ENCODE results near the gene EIF4G3. TPM values are rescaled to one million over a fixed set of nuclear protein-coding genes. Genes with fewer than 3 reads are reported as not detected.

The EIF4G3 gene
- total RNA-seq, 4 donors from 2014 or later, result 68.9 to 110 (median 104) TPM

GRCh38 chr1:20950679-20951078 is 226.0 kb downstream of the EIF4G3 start:
- Histone ChIP-seq H3K27ac (no peak overlapping the region), H3K27me3 (no peaks in the 10 kb centered on the region), H3K9me3 (no peaks in the 10 kb centered on the region), H3K4me1 (no peaks in the 10 kb centered on the region), H3K36me3 (no peaks in the 10 kb centered on the region), H3K4me3 (replicated peaks in 1 of 3) (no peak overlapping the region)
- no peak for DNase-seq
- 92 to 94% methylated on average over 3 of the region's 3 CpGs for WGBS, 2 donors
- no peak for TF ChIP-seq CTCF (IDR thresholded peaks at IDR 0.05)
- TF ChIP-seq POLR2A (IDR thresholded peaks at IDR 0.05), result no peak
- intact Hi-C loops (cut with DNase I), result no loop called here

GRCh38 chr1:20949871-20950590 is 226.7 kb downstream of the EIF4G3 start:
- DNase-seq, result no peak
- Histone ChIP-seq H3K9me3 (no peaks in the 10 kb centered on the region), H3K27ac (no peak overlapping the region), H3K4me1 (no peaks in the 10 kb centered on the region), H3K36me3 (no peaks in the 10 kb centered on the region), H3K4me3 (replicated peaks in 1 of 3) (no peak overlapping the region), H3K27me3 (no peaks in the 10 kb centered on the region)
- WGBS, 2 donors, result 95 to 96% methylated on average over 9 of the region's 9 CpGs
- no peak for TF ChIP-seq CTCF (IDR thresholded peaks at IDR 0.05)
- TF ChIP-seq POLR2A (IDR thresholded peaks at IDR 0.05), result no peak
- intact Hi-C loops (cut with DNase I), result no loop called here

- 89 to 92% methylated on average over 6 of the region's 6 CpGs for WGBS, 2 donors
- H3K4me1 ChIP-seq, result no peaks in the 10 kb centered on the region
- no peak for DNase-seq
- no peaks in the 10 kb centered on the region for H3K9me3 ChIP-seq
- H3K27ac ChIP-seq, result no peak overlapping the region
- no peaks in the 10 kb centered on the region for H3K36me3 ChIP-seq
- no peak overlapping the region for H3K4me3 ChIP-seq (replicated peaks in 1 of 3)
- no peaks in the 10 kb centered on the region for H3K27me3 ChIP-seq
- intact Hi-C loops (cut with DNase I), result no loop called here
- TF ChIP-seq POLR2A (IDR thresholded peaks at IDR 0.05) (no peak), CTCF (IDR thresholded peaks at IDR 0.05) (no peak)
These were observed 228.6 kb downstream of the EIF4G3 start for GRCh38 chr1:20948101-20948500.

GRCh38 chr1:20947409-20947808 is 229.3 kb downstream of the EIF4G3 start:
- no peak for DNase-seq
- WGBS, 2 donors, result 88 to 89% methylated on average over 2 of the region's 2 CpGs
- Histone ChIP-seq H3K27ac (no peak overlapping the region), H3K4me1 (no peaks in the 10 kb centered on the region), H3K36me3 (no peaks in the 10 kb centered on the region), H3K9me3 (no peaks in the 10 kb centered on the region), H3K27me3 (no peaks in the 10 kb centered on the region), H3K4me3 (replicated peaks in 1 of 3) (no peak overlapping the region)
- TF ChIP-seq CTCF (IDR thresholded peaks at IDR 0.05) (no peak), POLR2A (IDR thresholded peaks at IDR 0.05) (no peak)
- intact Hi-C loops (cut with DNase I), result no loop called here

GRCh38 chr1:20936621-20937020 is 240.1 kb downstream of the EIF4G3 start:
- no peak for TF ChIP-seq CTCF (IDR thresholded peaks at IDR 0.05)
- TF ChIP-seq POLR2A (IDR thresholded peaks at IDR 0.05), result no peak
- peaks cover 28 to 38% of the 10 kb centered on the region in 2 donors for H3K4me1 ChIP-seq
- H3K27ac ChIP-seq, result peak overlapping the region; percentile 50 to 73 (median 62)
- H3K27me3 ChIP-seq, result no peaks in the 10 kb centered on the region
- H3K36me3 ChIP-seq, result peaks cover 0 to 3% of the 10 kb centered on the region in 2 donors
- intact Hi-C loops (cut with DNase I), result no loop called here
- H3K4me3 ChIP-seq (replicated peaks in 1 of 3), result peak overlapping the region in 2 of 3 donors; percentile 4 to 6
- WGBS, 2 donors, result 43 to 62% methylated on average over 2 of the region's 2 CpGs
- DNase-seq, result no peak
- no peaks in the 10 kb centered on the region for H3K9me3 ChIP-seq
